Measurements from ENCODE around the gene PSMD9.
"Not testable (repeated sequence)": the region's sequence is repeated elsewhere in the genome, so short reads cannot be mapped to it uniquely, and the experiment has no call there.

PSMD9 gene

GRCh38 chr12:121849665-121850064, 38.9 kb upstream of the PSMD9 start:
- no peak for DNase-seq (ENCODE audit: low spot score)
- H3K4me3 ChIP-seq: no peak overlapping the region
- TF ChIP-seq CTCF (IDR thresholded peaks at IDR 0.05): no peak
- no peak overlapping the region for H3K27ac ChIP-seq

- H3K4me3 ChIP-seq; DNase-seq (ENCODE audit: low spot score); H3K27ac ChIP-seq: not testable (repeated sequence)
These were observed 36.2 kb upstream of the PSMD9 start for GRCh38 chr12:121852392-121852791.

- TF ChIP-seq CTCF (IDR thresholded peaks at IDR 0.05): no peak
- peak overlapping the region; percentile 89 to 94 for H3K27ac ChIP-seq
These were observed 31.0 kb upstream of the PSMD9 start for GRCh38 chr12:121857322-121858246.

GRCh38 chr12:121858318-121858661, 30.3 kb upstream of the PSMD9 start:
- no peak for DNase-seq (ENCODE audit: low spot score)
- Histone ChIP-seq H3K4me3 (no peak overlapping the region), H3K27ac (peak overlapping the region; percentile 89 to 94)
- TF ChIP-seq CTCF (IDR thresholded peaks at IDR 0.05): no peak

More at GRCh38 chr12:121857322-121858246, 31.0 kb upstream of the PSMD9 start:
- DNase-seq (ENCODE audit: low spot score): no peak
- H3K4me3 ChIP-seq: no peak overlapping the region

- H3K4me3 ChIP-seq: peak within 1 kb of the TSS; percentile 21
- peak; percentile 90 for DNase-seq (ENCODE audit: low spot score)
- peak within 1 kb of the TSS; percentile 89 to 94 for H3K27ac ChIP-seq
- no peak for TF ChIP-seq CTCF (IDR thresholded peaks at IDR 0.05)
These were observed 29.7 kb upstream of the PSMD9 start, which contains the start of gene HPD for GRCh38 chr12:121858662-121859572. Gene HPD, minus strand, starts transcription at chr12:121858859. Its CDS starts 36 bp downstream, at chr12:121858823.

- TF ChIP-seq CTCF (IDR thresholded peaks at IDR 0.05): no peak
- Histone ChIP-seq H3K27ac (peak overlapping the region; percentile 89 to 94), H3K4me3 (no peak overlapping the region)
- DNase-seq (ENCODE audit: low spot score): no peak
These were observed 28.3 kb upstream of the PSMD9 start for GRCh38 chr12:121860257-121860656.

- not testable (repeated sequence) for H3K4me3 ChIP-seq; DNase-seq (ENCODE audit: low spot score)
- H3K27ac ChIP-seq: peak overlapping the region in 1 of 2 donors; percentile 94
These were observed 27.9 kb upstream of the PSMD9 start for GRCh38 chr12:121860699-121861098.

All from coronary artery (tissue), 2 donors.